Measurements from ENCODE around the gene PDE2A.

Gene PDE2A

GRCh38 chr11:72541257-72541974 lies 132.8 kb downstream of the PDE2A start:
- in situ Hi-C loops (cut with HindIII; ENCODE audit: low pct_ligation_motif_present, low sequenced_read_pairs): no loop called here
- TF ChIP-seq, protein P1, sequence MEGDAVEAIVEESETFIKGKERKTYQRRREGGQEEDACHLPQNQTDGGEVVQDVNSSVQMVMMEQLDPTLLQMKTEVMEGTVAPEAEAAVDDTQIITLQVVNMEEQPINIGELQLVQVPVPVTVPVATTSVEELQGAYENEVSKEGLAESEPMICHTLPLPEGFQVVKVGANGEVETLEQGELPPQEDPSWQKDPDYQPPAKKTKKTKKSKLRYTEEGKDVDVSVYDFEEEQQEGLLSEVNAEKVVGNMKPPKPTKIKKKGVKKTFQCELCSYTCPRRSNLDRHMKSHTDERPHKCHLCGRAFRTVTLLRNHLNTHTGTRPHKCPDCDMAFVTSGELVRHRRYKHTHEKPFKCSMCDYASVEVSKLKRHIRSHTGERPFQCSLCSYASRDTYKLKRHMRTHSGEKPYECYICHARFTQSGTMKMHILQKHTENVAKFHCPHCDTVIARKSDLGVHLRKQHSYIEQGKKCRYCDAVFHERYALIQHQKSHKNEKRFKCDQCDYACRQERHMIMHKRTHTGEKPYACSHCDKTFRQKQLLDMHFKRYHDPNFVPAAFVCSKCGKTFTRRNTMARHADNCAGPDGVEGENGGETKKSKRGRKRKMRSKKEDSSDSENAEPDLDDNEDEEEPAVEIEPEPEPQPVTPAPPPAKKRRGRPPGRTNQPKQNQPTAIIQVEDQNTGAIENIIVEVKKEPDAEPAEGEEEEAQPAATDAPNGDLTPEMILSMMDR (IDR thresholded peaks at IDR 0.05; ENCODE audit: low read depth, low read length, missing control alignments): no peak
- H3K27me3 ChIP-seq (replicated peaks): peaks cover 25% of the 10 kb centered on the region

GRCh38 chr11:72537051-72537450 lies 137.2 kb downstream of the PDE2A start:
- no peak overlapping the region for H3K27ac ChIP-seq
- H3K36me3 ChIP-seq (replicated peaks): no peaks in the 10 kb centered on the region
- DNase-seq: no peak
- TF ChIP-seq, protein P1 (IDR thresholded peaks at IDR 0.05; ENCODE audit: low read depth, low read length, missing control alignments): no peak
- in situ Hi-C loops (cut with HindIII; ENCODE audit: low pct_ligation_motif_present, low sequenced_read_pairs): no loop called here
- peaks cover 15% of the 10 kb centered on the region for H3K27me3 ChIP-seq (replicated peaks)
- H3K4me3 ChIP-seq (ENCODE audit: low read depth, low read length): no peak overlapping the region

More at GRCh38 chr11:72541257-72541974, 132.8 kb downstream of the PDE2A start:
- Histone ChIP-seq H3K36me3 (replicated peaks) (no peaks in the 10 kb centered on the region), H3K4me3 (ENCODE audit: low read depth, low read length) (no peak overlapping the region), H3K27ac (no peak overlapping the region)
- no peak for DNase-seq

GRCh38 chr11:72535194-72535547 lies 139.1 kb downstream of the PDE2A start:
- DNase-seq: no peak
- Histone ChIP-seq H3K27me3 (replicated peaks) (peaks cover 8% of the 10 kb centered on the region), H3K27ac (no peak overlapping the region), H3K36me3 (replicated peaks) (no peaks in the 10 kb centered on the region), H3K4me3 (ENCODE audit: low read depth, low read length) (no peak overlapping the region)
- TF ChIP-seq, protein P1 (IDR thresholded peaks at IDR 0.05; ENCODE audit: low read depth, low read length, missing control alignments): peak; percentile 39
- in situ Hi-C loops (cut with HindIII; ENCODE audit: low pct_ligation_motif_present, low sequenced_read_pairs): no loop called here

GRCh38 chr11:72534371-72535193 lies 139.6 kb downstream of the PDE2A start:
- no peak overlapping the region for H3K27ac ChIP-seq
- H3K36me3 ChIP-seq (replicated peaks): no peaks in the 10 kb centered on the region
- in situ Hi-C loops (cut with HindIII; ENCODE audit: low pct_ligation_motif_present, low sequenced_read_pairs): no loop called here
- peaks cover 4% of the 10 kb centered on the region for H3K27me3 ChIP-seq (replicated peaks)
- TF ChIP-seq, protein P1 (IDR thresholded peaks at IDR 0.05; ENCODE audit: low read depth, low read length, missing control alignments): no peak
- no peak overlapping the region for H3K4me3 ChIP-seq (ENCODE audit: low read depth, low read length)
- no peak for DNase-seq

DNA sequence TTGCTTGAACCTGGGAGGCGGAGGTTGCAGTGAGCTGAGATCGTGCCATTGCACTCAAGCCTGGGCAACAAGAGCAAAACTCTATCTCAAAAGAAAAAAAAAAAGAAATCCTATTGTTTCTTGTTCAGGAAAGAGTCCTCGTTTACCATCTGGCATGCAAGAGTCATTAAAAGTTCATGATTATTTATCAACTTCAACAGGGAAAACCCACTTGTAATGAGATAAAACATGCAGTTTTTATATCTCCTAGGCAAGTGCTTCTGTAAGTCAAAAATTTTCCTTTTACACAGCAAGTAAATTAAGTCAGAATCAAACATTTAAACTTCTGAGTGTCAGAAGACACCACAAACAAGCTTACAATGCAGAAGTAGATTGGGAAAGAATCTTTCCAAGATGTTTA lies 145.2 kb downstream of the PDE2A start:
- in situ Hi-C loops (cut with HindIII; ENCODE audit: low pct_ligation_motif_present, low sequenced_read_pairs): no loop called here
- TF ChIP-seq, protein P1 (IDR thresholded peaks at IDR 0.05; ENCODE audit: low read depth, low read length, missing control alignments): no peak
- H3K27ac ChIP-seq: no peak overlapping the region

More for the DNA sequence above, 145.2 kb downstream of the PDE2A start:
- H3K4me3 ChIP-seq (ENCODE audit: low read depth, low read length): no peak overlapping the region
- peaks cover 3% of the 10 kb centered on the region for H3K27me3 ChIP-seq (replicated peaks)
- DNase-seq: no peak
- H3K36me3 ChIP-seq (replicated peaks): no peaks in the 10 kb centered on the region

Measured in brain microvascular endothelial cell (primary cell).